ENCODE data around the gene DRGX.

GRCh38 chr10:49353895-49354566, 41.9 kb downstream of the DRGX start:
- TF ChIP-seq CTCF (IDR thresholded peaks at IDR 0.05) (no peak), POLR2A (IDR thresholded peaks at IDR 0.05) (no peak), EP300 (IDR thresholded peaks at IDR 0.05) (no peak)
